Measurements from ENCODE around the gene AMPD1. TPM values are rescaled to one million over a fixed set of nuclear protein-coding genes. Genes with fewer than 3 reads are reported as not detected.

Gene AMPD1
- total RNA-seq, 1 experiment from 2014 or later, result 0.19 TPM

- ChIA-PET POLR2A (ENCODE audit: low non-redundant PET) (no interaction called here), CTCF (no interaction called here)
- H3K4me1 ChIP-seq (ENCODE audit: insufficient read depth, low read length, poor library complexity, severe bottlenecking), result no peaks in the 10 kb centered on the region
- H3K4me3 ChIP-seq (ENCODE audit: low read depth, low read length, poor library complexity, severe bottlenecking), result no peak overlapping the region
- no peaks in the 10 kb centered on the region for H3K36me3 ChIP-seq (ENCODE audit: insufficient read depth, low read length, poor library complexity, severe bottlenecking)
- no TSS peak for BruUV-seq (replicated peaks)
- intact Hi-C loops (cut with micrococcal nuclease; ENCODE audit: unreplicated experiment), result no loop called here
- H3K27me3 ChIP-seq (replicated peaks; ENCODE audit: insufficient read depth, low read depth, low read length, poor library complexity), result no peaks in the 10 kb centered on the region
- no peaks in the 10 kb centered on the region for H3K9me3 ChIP-seq (ENCODE audit: low read depth, low read length, poor library complexity, severe bottlenecking)
- H3K27ac ChIP-seq (ENCODE audit: low read depth, low read length, poor library complexity, severe bottlenecking), result no peak overlapping the region
- no peak for DNase-seq (ENCODE audit: low spot score)
- TF ChIP-seq EZH2 (IDR thresholded peaks at IDR 0.05; ENCODE audit: borderline replicate concordance, low read depth, low read length, poor library complexity, severe bottlenecking), result no peak
- no peak for TF ChIP-seq CTCF (conservative IDR thresholded peaks at IDR 0.05; ENCODE audit: low read depth, low read length)
Measured at GRCh38 chr1:114700036-114700600, 4.8 kb upstream of the AMPD1 start.

- ChIA-PET POLR2A (ENCODE audit: low non-redundant PET) (no interaction called here), CTCF (no interaction called here)
- TF ChIP-seq EZH2 (IDR thresholded peaks at IDR 0.05; ENCODE audit: borderline replicate concordance, low read depth, low read length, poor library complexity, severe bottlenecking) (no peak), CTCF (conservative IDR thresholded peaks at IDR 0.05; ENCODE audit: low read depth, low read length) (no peak)
- Histone ChIP-seq H3K27ac (ENCODE audit: low read depth, low read length, poor library complexity, severe bottlenecking) (no peak overlapping the region), H3K27me3 (replicated peaks; ENCODE audit: insufficient read depth, low read depth, low read length, poor library complexity) (no peaks in the 10 kb centered on the region), H3K9me3 (ENCODE audit: low read depth, low read length, poor library complexity, severe bottlenecking) (no peaks in the 10 kb centered on the region), H3K4me3 (ENCODE audit: low read depth, low read length, poor library complexity, severe bottlenecking) (no peak overlapping the region), H3K36me3 (ENCODE audit: insufficient read depth, low read length, poor library complexity, severe bottlenecking) (no peaks in the 10 kb centered on the region), H3K4me1 (ENCODE audit: insufficient read depth, low read length, poor library complexity, severe bottlenecking) (no peaks in the 10 kb centered on the region)
- no peak for DNase-seq (ENCODE audit: low spot score)
- no TSS peak for BruUV-seq (replicated peaks)
- intact Hi-C loops (cut with micrococcal nuclease; ENCODE audit: unreplicated experiment), result no loop called here
Measured at GRCh38 chr1:114696810-114697209, 1.5 kb upstream of the AMPD1 start.

- intact Hi-C loops (cut with micrococcal nuclease; ENCODE audit: unreplicated experiment), result no loop called here
- POLR2A ChIA-PET (ENCODE audit: low non-redundant PET), result no interaction called here
Measured at GRCh38 chr1:114694540-114695310, 621 bp downstream of the AMPD1 start.

More at GRCh38 chr1:114694540-114695310, 621 bp downstream of the AMPD1 start:
- DNase-seq (ENCODE audit: low spot score), result no peak
- Histone ChIP-seq H3K4me3 (ENCODE audit: low read depth, low read length, poor library complexity, severe bottlenecking) (no peak overlapping the region), H3K9me3 (ENCODE audit: low read depth, low read length, poor library complexity, severe bottlenecking) (no peaks in the 10 kb centered on the region), H3K4me1 (ENCODE audit: insufficient read depth, low read length, poor library complexity, severe bottlenecking) (no peaks in the 10 kb centered on the region), H3K27me3 (replicated peaks; ENCODE audit: insufficient read depth, low read depth, low read length, poor library complexity) (no peaks in the 10 kb centered on the region), H3K36me3 (ENCODE audit: insufficient read depth, low read length, poor library complexity, severe bottlenecking) (no peaks in the 10 kb centered on the region), H3K27ac (ENCODE audit: low read depth, low read length, poor library complexity, severe bottlenecking) (no peak overlapping the region)
- CTCF ChIA-PET, result no interaction called here
- TF ChIP-seq CTCF (conservative IDR thresholded peaks at IDR 0.05; ENCODE audit: low read depth, low read length) (no peak), EZH2 (IDR thresholded peaks at IDR 0.05; ENCODE audit: borderline replicate concordance, low read depth, low read length, poor library complexity, severe bottlenecking) (no peak)
- no TSS peak for BruUV-seq (replicated peaks)
